GM10248 (cell line): ENCODE measurements around the gene CAMK2A.
"Not testable (repeated sequence)": the region's sequence is repeated elsewhere in the genome, so short reads cannot be mapped to it uniquely, and the experiment has no call there.

Experiments
- CTCF ChIA-PET: fragments of 300-600 bp; sonication (Branson Sonifier 250); formaldehyde crosslinking; extraction: SDS; loops from one replicate; lab custom pipeline; 2021; ENCODE audit warnings: antibody characterized with exemption; lab: Yijun Ruan, JAX
- POLR2A ChIA-PET: fragments of 350-650 bp; sonication (Branson Sonifier 250); formaldehyde crosslinking; extraction: SDS; loops from one replicate; lab custom pipeline; 2020; ENCODE audit warnings: antibody characterized with exemption; lab: Yijun Ruan, JAX
- DNase-seq: peaks from one replicate; pipeline ENCODE4 v3.0.0; 2012; ENCODE audit errors: extremely low spot score
- CTCF ChIP-seq: IDR thresholded peaks from 2 replicates; pipeline ENCODE4 v1.5.1; 2012; ENCODE audit warnings: mild to moderate bottlenecking, low read depth; ENCODE audit errors: extremely low read depth, missing control alignments, control extremely low read depth

The CAMK2A gene

GRCh38 chr5:150234576-150235499, 54.7 kb downstream of the CAMK2A start:
- ChIA-PET CTCF (interaction anchor here (1.0 to 4.2 kb wide), 6 partner anchors 12 to 157 kb away, joined by 3 to 19 read pairs (median 4); no protein-coding TSS in a partner anchor), POLR2A (no interaction called here)
- no peak for DNase-seq
- no peak for TF ChIP-seq CTCF

DNA sequence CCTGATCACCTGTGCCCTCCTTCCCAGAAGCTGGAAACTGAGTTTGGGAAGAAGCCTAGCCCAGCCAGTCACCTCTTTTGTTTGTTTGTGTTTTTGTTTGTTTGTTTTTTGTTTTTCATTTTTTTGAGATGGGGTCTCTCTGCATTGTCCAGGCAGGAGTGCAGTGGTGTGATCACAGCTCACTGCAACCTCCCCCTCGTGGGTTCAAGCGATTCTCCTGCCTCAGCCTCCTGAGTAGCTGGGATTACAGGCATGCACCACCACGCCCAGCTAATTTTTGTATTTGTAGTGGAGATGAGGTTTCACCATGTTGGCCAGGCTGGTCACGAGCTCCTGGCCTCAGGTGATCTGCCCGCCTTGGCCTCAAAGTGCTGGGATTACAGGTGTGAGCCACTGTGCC, 55.9 kb downstream of the CAMK2A start:
- POLR2A ChIA-PET, DNase-seq: not testable (repeated sequence)
- CTCF ChIA-PET, result interaction anchor here (1.0 to 4.2 kb wide), 3 partner anchors 15 to 156 kb away, joined by 3 to 19 read pairs (median 4); no protein-coding TSS in a partner anchor

DNA sequence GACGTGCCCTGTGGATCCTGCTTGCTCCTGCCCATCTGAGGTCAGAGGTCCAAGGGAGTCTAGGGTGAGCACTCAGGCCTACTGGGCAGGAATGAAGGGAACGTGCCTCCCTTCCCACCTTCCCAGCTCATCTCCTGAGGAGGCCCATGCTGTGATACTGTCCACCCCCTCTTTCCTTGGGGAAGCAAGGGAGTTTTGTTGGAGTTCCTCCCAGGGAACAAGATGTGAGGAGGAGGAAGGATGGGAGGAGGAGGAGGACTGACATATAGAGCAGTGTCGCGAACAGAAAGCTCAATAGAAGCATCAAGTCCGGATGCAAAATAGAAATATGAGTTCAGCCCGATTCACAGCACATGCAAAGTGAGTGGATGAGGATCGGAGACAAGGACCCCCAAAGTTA, 58.7 kb downstream of the CAMK2A start:
- POLR2A ChIA-PET, result interaction anchor here (0.6 kb wide), 1 partner anchor 549 kb away, joined by 3 read pairs; no protein-coding TSS in a partner anchor

GRCh38 chr5:150229571-150229970, 60.0 kb downstream of the CAMK2A start:
- no peak for TF ChIP-seq CTCF
- no peak for DNase-seq
- POLR2A ChIA-PET, result no interaction called here
- CTCF ChIA-PET, result interaction anchor here (1.3 to 1.8 kb wide), 3 partner anchors 11 to 99 kb away, joined by 3 to 8 read pairs (median 5); no protein-coding TSS in a partner anchor

More for the DNA sequence above, 58.7 kb downstream of the CAMK2A start:
- no peak for TF ChIP-seq CTCF
- CTCF ChIA-PET, result interaction anchor here (0.9 to 2.1 kb wide), 5 partner anchors 10 to 107 kb away, joined by 3 to 5 read pairs (median 4); no protein-coding TSS in a partner anchor
- no peak for DNase-seq

DNA sequence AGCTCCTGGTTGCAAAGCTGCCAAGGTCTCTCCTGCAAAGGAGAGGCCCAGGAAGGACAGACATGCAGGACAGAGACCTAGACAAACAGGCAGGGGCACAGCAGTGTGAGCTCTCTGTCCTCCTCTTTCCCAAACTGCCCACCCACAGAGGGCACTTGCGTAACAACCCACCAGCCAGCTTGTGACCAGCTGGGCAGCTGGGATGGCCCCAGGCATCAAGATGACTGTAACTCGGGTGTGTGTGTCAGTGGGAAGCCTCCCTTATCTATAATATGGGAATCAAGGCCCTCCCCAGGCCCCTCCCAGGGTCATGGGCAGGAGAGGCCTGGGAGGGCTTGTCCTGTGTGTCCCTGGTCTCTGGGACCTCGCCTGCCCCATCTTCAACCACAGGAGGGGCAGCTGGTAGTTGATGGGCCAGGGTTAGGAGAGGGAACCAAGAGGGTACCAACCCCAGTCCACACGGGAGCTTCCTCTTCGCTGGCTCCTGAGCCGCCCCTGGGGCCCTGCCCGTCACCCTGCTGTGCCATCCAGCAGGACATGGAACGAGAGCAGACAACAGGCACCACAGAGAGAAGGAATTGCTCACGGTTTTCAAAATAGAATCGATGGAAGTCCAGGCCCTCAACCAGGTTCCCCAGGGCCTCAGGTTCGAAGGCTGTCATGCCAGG, 61.8 kb downstream of the CAMK2A start:
- CTCF ChIA-PET, result interaction anchor here (1.8 kb wide), 1 partner anchor 10 kb away, joined by 8 read pairs; no protein-coding TSS in a partner anchor
- POLR2A ChIA-PET, result no interaction called here
- no peak for DNase-seq
- TF ChIP-seq CTCF, result no peak

GRCh38 chr5:150227036-150227435, 62.5 kb downstream of the CAMK2A start:
- CTCF ChIA-PET, result no interaction called here
- DNase-seq, result no peak
- POLR2A ChIA-PET, result no interaction called here
- no peak for TF ChIP-seq CTCF
